Effector memory CD8-positive, alpha-beta T cell (primary cell): ENCODE data around the gene CABP5.

Source experiments
- ATAC-seq: fragments of 150-1000 bp; cut with Tn5 transposase; replicated peaks from 2 replicates; pipeline ENCODE4 v1.10.0; 2021; ENCODE audit warnings: mild to moderate bottlenecking, moderate library complexity
- DNase-seq, 3 experiments: peaks; one replicate each; pipeline ENCODE4 v3.0.0; 2021
- H3K27ac Mint-ChIP-seq, 2 donors: one replicate each; pipeline ENCODE4 v1.8.0; 2022; ENCODE audit warnings: mild to moderate bottlenecking in 2 of 2, mixed read lengths in 2 of 2, moderate library complexity in 2 of 2
- H3K27me3 Mint-ChIP-seq, 2 donors: one replicate each; pipeline ENCODE4 v1.8.0; 2022; ENCODE audit warnings: mixed read lengths in 2 of 2
- H3K36me3 Mint-ChIP-seq: one replicate; pipeline ENCODE4 v1.8.0; 2022; ENCODE audit warnings: mild to moderate bottlenecking, moderate library complexity, mixed read lengths; ENCODE audit not compliant: insufficient read depth
- H3K4me1 Mint-ChIP-seq, 2 donors: one replicate each; pipeline ENCODE4 v1.8.0; 2022; ENCODE audit warnings: low read depth in 2 of 2, mixed read lengths in 2 of 2
- H3K4me3 Mint-ChIP-seq, 2 donors: one replicate each; pipeline ENCODE4 v1.8.0; 2022; ENCODE audit warnings: mild to moderate bottlenecking in 2 of 2, mixed read lengths in 2 of 2, moderate library complexity in 2 of 2
- H3K9me3 Mint-ChIP-seq, 2 donors: one replicate each; pipeline ENCODE4 v1.8.0; 2022; ENCODE audit warnings: mixed read lengths in 2 of 2

CABP5 gene

DNA sequence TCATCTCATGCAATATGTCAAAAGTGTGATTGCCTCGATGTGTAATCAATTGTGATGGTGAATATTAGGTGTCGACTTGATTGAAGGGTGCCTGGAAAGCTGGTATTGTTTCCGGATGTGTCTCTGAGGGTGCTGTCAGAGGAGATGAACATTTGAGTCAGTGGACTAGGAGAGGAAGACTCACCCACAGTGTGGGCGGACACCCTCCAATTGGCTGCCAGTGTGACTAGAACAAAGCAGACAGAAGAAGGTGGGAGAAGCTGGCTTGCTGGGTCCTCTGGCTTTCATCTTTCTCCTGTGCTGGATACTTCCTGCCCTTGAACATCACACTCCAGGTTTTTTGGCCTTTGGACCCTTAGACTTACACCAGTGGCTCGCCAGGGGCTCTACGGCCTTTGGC is 15.5 kb upstream of the CABP5 start:
- no peak overlapping the region for H3K27ac Mint-ChIP-seq
- H3K9me3 Mint-ChIP-seq, result no peaks in the 10 kb centered on the region

DNA sequence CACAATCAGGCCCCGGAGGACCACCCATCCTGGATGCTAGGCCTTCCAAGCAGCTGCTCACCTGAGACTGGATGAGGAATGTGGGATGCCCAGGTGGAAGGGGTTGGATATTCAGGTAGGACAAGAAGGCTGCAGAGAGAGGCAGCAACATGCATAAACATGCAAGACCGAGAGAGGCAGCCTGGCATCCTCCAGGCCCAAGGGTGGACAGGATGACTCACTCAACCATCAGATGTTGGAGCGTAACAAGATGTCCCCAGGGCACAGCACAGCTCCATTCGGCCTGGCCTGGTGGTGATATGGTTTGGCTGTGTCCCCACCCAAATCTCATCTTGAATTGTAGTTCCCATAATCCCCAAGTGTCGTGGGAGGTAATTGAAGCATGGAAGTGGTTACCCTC is 10.0 kb upstream of the CABP5 start:
- Mint-ChIP-seq H3K9me3 (peaks cover 0 to 3% of the 10 kb centered on the region in 2 donors), H3K4me3 (no peak overlapping the region), H3K4me1 (no peaks in the 10 kb centered on the region), H3K27ac (no peak overlapping the region), H3K36me3 (peaks cover 6% of the 10 kb centered on the region), H3K27me3 (peaks cover 0 to 21% of the 10 kb centered on the region in 2 donors)
- DNase-seq, result no peak
- no peak for ATAC-seq

More for the DNA sequence above, 15.5 kb upstream of the CABP5 start:
- no peak for DNase-seq
- no peaks in the 10 kb centered on the region for H3K4me1 Mint-ChIP-seq
- H3K27me3 Mint-ChIP-seq, result peaks cover 0 to 23% of the 10 kb centered on the region in 2 donors
- peaks cover 3% of the 10 kb centered on the region for H3K36me3 Mint-ChIP-seq
- H3K4me3 Mint-ChIP-seq, result no peak overlapping the region
- ATAC-seq, result no peak

DNA sequence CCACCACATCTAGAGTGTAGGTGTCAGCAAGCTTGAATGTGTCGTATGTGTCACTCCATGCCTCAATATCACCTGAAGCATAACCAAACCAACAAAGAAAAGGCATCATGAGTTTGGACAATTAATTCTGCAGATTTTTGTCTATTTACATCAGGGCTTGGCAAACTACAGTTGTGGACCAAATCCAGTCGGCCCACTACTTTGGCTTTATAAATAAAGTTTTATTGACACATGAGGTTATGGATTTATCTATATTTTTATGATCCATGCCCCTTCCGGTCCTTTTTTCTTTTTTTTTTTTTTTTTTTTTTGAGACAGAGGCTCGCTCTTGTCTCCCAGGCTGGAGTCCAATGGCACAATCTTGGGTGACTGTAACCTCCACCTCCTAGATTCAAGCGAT is 9.2 kb upstream of the CABP5 start:
- ATAC-seq (no peak), DNase-seq (no peak)
- Mint-ChIP-seq H3K4me3 (no peak overlapping the region), H3K36me3 (peaks cover 6% of the 10 kb centered on the region), H3K27ac (no peak overlapping the region), H3K9me3 (peaks cover 0 to 3% of the 10 kb centered on the region in 2 donors), H3K4me1 (no peaks in the 10 kb centered on the region), H3K27me3 (peaks cover 0 to 26% of the 10 kb centered on the region in 2 donors)

DNA sequence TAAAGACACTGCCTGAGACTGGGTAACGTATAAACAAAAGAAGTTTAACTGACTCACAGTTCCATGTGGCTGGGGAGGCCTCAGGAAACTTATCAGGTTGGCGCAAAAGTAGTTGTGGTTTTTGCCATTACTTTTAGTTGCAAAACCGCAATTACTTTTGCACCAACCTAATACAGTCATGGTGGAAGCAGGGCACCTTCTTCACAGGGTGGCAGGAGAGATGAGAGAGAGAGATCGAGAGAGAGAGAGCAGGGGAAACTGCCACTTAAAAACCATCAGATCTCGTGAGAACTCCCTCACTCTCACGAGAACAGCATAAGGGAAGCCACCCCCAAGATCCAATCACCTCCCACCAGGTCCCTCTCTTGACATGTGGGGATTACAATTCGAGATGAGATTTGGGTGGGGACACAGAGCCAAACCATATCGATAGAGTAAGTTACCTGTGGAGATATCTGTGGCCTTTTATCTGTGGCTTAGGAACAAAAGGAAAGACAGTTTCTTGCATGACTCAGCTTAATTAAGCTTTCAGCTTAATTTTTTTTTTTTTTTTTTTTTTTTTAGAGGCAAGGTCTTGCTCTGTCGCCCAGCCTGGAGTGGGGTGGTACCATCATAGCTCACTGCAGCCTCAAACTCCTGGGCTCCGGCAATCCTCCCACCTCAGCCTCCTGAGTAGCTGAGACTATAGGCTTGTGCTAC is 7.6 kb upstream of the CABP5 start:
- Mint-ChIP-seq H3K4me3 (no peak overlapping the region), H3K4me1 (no peaks in the 10 kb centered on the region), H3K27me3 (peaks cover 0 to 36% of the 10 kb centered on the region in 2 donors), H3K9me3 (peaks cover 0 to 3% of the 10 kb centered on the region in 2 donors), H3K27ac (no peak overlapping the region), H3K36me3 (peaks cover 6% of the 10 kb centered on the region)
- ATAC-seq (no peak), DNase-seq (no peak)

DNA sequence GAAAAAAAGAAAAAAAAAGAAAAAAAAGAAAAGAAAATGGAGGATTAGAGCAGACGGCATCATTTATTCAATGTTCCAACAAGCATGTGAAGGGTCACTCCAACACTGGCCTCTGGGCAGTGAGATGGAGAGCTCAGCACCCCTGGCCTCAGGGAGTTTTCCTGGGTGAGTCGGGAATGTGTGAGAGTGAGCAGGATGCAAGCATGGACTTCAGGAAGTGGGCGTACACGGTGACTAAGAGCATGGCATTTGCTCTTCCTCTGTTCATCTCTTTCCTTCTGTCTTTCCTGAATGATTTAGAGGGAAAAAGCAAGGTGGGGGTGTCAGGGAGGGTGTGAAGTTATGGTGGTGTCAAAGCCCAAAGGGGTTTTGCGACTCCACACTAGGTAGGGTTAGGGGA is 682 bp upstream of the CABP5 start:
- ATAC-seq (no peak), DNase-seq (no peak)
- H3K4me1 Mint-ChIP-seq, result no peaks in the 10 kb centered on the region
- peaks cover 3% of the 10 kb centered on the region for H3K36me3 Mint-ChIP-seq
- H3K27ac Mint-ChIP-seq, result no peak overlapping the region
- no peak overlapping the region for H3K4me3 Mint-ChIP-seq
- H3K27me3 Mint-ChIP-seq, result peaks cover 43 to 58% of the 10 kb centered on the region in 2 donors
- peaks cover 0 to 5% of the 10 kb centered on the region in 2 donors for H3K9me3 Mint-ChIP-seq

DNA sequence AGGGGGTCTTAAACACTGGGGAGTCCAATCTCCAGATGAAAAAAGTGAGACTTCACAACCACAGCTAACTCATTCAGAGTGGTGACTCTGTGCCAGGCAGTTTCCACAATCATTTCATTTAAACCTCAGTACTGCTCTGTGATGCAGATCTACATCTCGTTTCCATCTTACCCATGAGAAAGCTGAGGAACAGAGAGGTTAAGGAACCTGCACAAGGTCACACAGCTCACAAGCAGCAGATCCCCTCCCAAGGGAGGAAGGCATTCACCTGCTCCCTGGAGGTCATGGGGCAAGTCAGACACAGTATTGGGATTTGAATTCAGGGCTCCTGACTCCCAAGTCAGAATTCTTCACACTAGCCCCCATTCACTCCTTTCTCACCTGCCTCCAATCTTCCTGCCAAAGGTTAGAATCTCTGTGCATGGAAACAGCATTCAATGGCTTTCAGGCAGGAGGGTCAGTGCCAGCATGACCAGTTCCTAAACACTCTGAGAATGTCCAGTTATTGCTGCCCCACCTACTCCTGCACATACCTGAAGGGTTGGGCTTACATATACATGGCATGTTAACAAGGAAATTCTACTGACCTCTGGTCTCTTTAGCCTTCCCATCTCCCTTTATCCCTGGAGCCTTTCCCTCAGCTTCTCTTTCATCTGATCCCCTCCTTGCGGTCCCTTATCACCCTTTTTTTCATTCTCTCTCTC is 1.9 kb downstream of the CABP5 start:
- peaks cover 47 to 55% of the 10 kb centered on the region in 2 donors for H3K27me3 Mint-ChIP-seq
- peaks cover 6% of the 10 kb centered on the region for H3K36me3 Mint-ChIP-seq
- H3K27ac Mint-ChIP-seq, result no peak overlapping the region
- no peaks in the 10 kb centered on the region for H3K4me1 Mint-ChIP-seq
- ATAC-seq (no peak), DNase-seq (no peak)
- peaks cover 0 to 5% of the 10 kb centered on the region in 2 donors for H3K9me3 Mint-ChIP-seq
- H3K4me3 Mint-ChIP-seq, result no peak overlapping the region

DNA sequence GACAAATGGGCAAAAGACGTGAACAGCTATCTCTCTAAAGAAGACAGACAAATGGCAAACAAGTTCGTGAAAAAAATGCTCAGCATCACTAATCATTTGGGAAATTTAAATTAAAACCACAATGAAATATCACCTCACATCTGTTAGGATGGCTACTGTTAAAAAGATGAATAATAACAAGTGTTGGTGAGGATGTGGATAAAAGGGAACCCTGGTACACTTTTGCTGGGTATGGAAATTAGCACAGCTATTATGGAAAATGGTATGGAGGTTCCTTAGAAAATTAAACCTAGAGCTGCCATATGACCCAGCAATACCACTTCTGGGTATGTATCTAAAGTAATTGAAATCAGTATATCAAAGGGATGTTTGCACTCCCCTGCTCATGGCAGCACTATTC is 7.1 kb downstream of the CABP5 start:
- Mint-ChIP-seq H3K36me3 (peaks cover 3% of the 10 kb centered on the region), H3K27me3 (peaks cover 59 to 72% of the 10 kb centered on the region in 2 donors), H3K9me3 (peaks cover 2 to 9% of the 10 kb centered on the region in 2 donors), H3K4me1 (no peaks in the 10 kb centered on the region), H3K27ac (no peak overlapping the region), H3K4me3 (no peak overlapping the region)
- ATAC-seq (no peak), DNase-seq (no peak)

DNA sequence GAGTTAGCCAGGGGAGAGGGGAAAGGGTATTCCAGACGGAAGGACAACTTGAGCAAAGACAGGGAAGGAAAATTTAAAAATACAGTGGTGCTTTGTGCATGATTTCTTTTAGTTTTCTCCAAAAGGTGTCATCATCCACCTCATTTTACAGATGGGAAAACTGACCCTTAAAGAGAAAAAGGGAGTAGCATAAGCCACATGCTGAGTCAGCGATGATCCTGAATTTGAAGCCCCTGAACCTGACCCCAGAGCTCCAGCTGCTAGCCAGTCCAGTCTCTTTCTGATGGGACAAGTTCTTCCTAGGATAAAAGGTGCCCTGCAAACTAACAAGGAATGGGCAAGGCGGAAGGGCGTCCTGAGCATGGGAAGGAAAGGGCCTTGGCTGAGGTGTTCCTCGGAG is 10.3 kb downstream of the CABP5 start:
- no peak for ATAC-seq
- Mint-ChIP-seq H3K9me3 (peaks cover 2 to 9% of the 10 kb centered on the region in 2 donors), H3K27ac (no peak overlapping the region), H3K4me1 (no peaks in the 10 kb centered on the region), H3K4me3 (no peak overlapping the region), H3K36me3 (peaks cover 3% of the 10 kb centered on the region), H3K27me3 (peaks cover 38 to 50% of the 10 kb centered on the region in 2 donors)
- DNase-seq, result no peak

DNA sequence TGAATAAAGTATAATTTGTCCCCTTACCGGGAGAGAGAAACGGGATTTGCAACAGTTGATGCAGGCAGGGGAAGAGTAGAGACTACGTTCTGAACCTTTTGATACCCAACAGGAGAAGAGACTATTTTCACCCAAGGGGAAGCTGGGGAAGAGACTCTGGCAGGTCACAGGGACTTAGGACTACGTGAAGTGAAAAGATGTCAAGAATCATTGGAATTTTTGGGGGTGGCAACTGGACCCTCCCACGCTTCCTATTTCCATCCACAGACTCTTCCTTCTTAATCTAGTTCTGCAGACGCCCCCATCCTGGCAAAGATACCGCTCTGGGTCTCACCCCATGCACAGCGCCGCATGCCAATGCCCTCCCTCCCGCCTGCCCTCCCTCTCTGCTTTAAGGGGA is 13.8 kb downstream of the CABP5 start:
- no peaks in the 10 kb centered on the region for H3K4me1 Mint-ChIP-seq
- no peak overlapping the region for H3K4me3 Mint-ChIP-seq
- no peak for DNase-seq
- peaks cover 44 to 63% of the 10 kb centered on the region in 2 donors for H3K27me3 Mint-ChIP-seq
- no peak overlapping the region for H3K27ac Mint-ChIP-seq
- ATAC-seq, result no peak
- no peaks in the 10 kb centered on the region for H3K9me3 Mint-ChIP-seq
- peaks cover 3% of the 10 kb centered on the region for H3K36me3 Mint-ChIP-seq

DNA sequence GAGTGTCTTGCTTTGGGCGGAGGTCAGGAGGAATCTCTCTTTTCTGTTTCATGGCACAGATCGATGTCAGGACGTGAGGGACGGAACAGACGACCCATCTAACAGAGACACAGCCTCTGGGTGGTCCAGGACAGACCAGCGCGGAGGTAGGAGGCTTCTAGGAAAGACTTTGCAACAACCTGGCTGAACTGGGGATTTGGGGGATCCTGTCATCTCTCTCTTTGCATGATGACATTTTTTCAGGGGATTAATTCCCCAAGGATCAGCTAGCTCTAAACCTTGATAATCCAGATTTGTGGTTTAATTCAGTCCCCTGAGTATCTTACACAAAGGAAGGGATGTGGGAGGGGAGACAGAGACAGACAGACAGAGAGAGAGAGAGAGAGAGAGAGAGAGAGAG is 14.4 kb downstream of the CABP5 start:
- H3K36me3 Mint-ChIP-seq, result peaks cover 3% of the 10 kb centered on the region
- ATAC-seq, result no peak

DNA sequence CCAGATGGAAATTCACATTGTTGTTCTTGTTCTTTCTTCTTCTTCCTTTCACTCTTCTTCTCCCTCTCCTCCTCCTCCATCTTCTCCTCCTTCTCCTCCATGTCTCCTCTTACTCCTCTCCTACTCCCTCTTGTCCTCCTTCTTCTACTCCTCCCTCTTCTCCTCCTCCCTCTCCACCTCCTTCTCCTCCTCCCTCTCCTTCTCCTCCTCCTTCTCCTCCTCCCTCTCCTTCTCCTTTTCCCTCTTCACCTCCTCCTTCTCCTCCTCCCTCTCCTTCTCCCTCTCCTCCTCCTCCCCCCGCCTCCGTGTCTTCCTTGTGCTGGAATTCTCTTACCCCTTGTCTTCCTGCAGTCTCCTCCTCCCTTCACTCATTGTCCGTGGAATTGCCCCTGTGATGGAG is 18.4 kb downstream of the CABP5 start:
- DNase-seq (no peak), ATAC-seq (no peak)
- Mint-ChIP-seq H3K4me1 (no peaks in the 10 kb centered on the region), H3K9me3 (no peaks in the 10 kb centered on the region), H3K27ac (no peak overlapping the region), H3K4me3 (no peak overlapping the region), H3K27me3 (peaks cover 51 to 70% of the 10 kb centered on the region in 2 donors), H3K36me3 (no peaks in the 10 kb centered on the region)

More for the DNA sequence above, 14.4 kb downstream of the CABP5 start:
- Mint-ChIP-seq H3K4me1 (no peaks in the 10 kb centered on the region), H3K9me3 (no peaks in the 10 kb centered on the region), H3K4me3 (no peak overlapping the region), H3K27me3 (peaks cover 47 to 68% of the 10 kb centered on the region in 2 donors), H3K27ac (no peak overlapping the region)
- no peak for DNase-seq

DNA sequence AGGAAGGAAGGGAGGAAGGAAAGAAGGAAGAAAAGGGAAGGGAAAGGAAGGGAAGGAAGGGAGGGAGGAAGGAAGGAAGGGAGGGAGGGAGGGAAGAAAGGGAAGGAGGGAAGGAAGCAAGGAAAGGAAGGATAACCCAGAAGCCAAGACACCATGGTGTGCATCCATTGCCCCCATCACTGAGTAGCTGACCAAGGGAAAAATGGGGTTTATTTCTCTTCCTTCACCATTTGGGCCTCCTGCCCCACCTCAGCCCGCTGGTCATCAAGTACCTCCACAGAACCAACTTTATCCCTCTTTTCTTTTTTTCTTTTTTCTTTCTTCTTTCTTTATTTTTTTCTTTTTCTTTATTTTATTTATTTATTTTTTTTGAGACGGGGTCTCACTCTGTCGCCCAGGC is 20.4 kb downstream of the CABP5 start:
- Mint-ChIP-seq H3K4me1 (no peaks in the 10 kb centered on the region), H3K36me3 (no peaks in the 10 kb centered on the region), H3K27ac (no peak overlapping the region), H3K27me3 (peaks cover 50 to 81% of the 10 kb centered on the region in 2 donors), H3K9me3 (no peaks in the 10 kb centered on the region), H3K4me3 (no peak overlapping the region)
- DNase-seq (no peak), ATAC-seq (no peak)

DNA sequence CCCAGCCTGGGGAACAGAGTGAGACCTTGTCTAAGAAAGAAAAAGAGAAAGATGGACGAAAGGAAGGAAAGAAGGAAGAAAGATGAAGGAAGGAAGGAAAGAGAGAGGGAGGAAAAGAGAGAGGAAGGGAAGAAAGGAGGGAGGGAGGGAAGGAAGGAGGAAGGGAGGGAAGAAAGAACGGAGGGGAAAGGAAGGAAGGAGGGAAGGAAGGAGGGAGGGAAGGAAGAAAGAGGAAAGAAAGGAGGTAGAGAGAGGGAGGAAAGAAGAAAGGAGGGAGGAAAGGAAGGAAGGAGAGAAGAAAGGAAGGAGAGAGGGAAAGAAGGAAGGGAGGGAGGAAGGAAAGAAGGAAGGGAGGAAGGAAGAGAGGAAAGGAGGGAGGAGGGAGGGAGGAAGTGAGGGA is 20.9 kb downstream of the CABP5 start:
- Mint-ChIP-seq H3K27me3 (peaks cover 48 to 81% of the 10 kb centered on the region in 2 donors), H3K9me3 (no peaks in the 10 kb centered on the region), H3K4me1 (no peaks in the 10 kb centered on the region), H3K36me3 (no peaks in the 10 kb centered on the region), H3K4me3 (no peak overlapping the region), H3K27ac (no peak overlapping the region)
- ATAC-seq (no peak), DNase-seq (no peak)

DNA sequence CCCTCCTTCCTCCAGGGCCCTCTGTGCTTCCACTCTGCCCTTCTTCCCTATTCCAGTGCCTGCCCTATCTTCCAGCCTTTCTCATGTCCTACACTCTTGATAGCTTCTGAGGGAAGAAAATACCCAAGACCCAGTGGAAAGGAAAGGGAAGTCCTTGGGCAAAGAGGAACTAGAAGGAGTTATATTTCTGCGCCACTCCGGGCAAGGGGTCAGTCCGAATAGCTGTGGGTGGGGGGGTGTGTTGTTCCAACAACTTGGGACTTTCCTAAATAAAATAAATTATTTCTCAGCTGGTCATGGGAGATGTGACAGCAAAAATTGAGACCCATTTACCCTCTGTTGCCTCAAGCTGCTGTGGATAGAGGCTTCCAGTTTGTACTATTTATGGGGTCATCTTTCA is 23.2 kb downstream of the CABP5 start:
- Mint-ChIP-seq H3K4me1 (no peaks in the 10 kb centered on the region), H3K27me3 (peaks cover 44 to 76% of the 10 kb centered on the region in 2 donors), H3K27ac (no peak overlapping the region), H3K36me3 (no peaks in the 10 kb centered on the region), H3K4me3 (no peak overlapping the region), H3K9me3 (no peaks in the 10 kb centered on the region)
- DNase-seq, result no peak
- no peak for ATAC-seq
